CD1c-positive myeloid dendritic cell (primary cell): Measurements from ENCODE around the gene DOHH.
"Not testable (repeated sequence)": the region's sequence is repeated elsewhere in the genome, so short reads cannot be mapped to it uniquely, and the experiment has no call there.

ENCODE experiments used
- DNase-seq: peaks from one replicate; pipeline ENCODE4 v3.0.0-alpha.2; 2016; ENCODE audit errors: extremely low spot score

The DOHH gene

GRCh38 chr19:3534375-3535234, 34.1 kb upstream of the DOHH start:
- DNase-seq: no peak

- DNase-seq: no peak
Observed at GRCh38 chr19:3533563-3534216, 33.2 kb upstream of the DOHH start.

GRCh38 chr19:3533033-3533432, 32.6 kb upstream of the DOHH start:
- no peak for DNase-seq

DNA sequence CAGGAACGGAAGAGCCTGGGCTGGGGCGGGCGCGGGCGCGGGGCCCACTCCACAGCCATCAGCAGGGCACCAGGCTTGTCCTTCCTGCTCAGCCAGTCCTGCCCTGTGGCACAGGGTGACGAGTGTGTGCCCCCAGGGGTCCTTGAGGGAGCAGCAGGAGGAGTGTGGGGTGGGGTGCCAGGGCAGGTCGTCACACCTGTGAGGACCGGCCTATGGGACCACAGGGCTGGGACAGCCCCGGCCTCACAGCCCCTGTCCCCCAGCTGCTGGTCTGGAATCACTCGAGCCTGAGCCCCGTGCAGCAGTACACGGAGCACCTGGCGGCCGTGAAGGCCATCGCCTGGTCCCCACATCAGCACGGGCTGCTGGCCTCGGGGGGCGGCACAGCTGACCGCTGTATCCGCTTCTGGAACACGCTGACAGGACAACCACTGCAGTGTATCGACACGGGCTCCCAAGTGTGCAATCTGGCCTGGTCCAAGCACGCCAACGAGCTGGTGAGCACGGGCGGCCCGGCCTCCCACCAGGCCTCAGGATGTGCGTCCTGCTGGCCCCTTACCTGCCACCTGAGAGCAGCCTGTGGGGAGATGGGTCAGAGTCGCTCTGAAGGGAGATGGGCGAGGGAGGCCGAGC, 31.8 kb upstream of the DOHH start:
- no peak for DNase-seq

DNA sequence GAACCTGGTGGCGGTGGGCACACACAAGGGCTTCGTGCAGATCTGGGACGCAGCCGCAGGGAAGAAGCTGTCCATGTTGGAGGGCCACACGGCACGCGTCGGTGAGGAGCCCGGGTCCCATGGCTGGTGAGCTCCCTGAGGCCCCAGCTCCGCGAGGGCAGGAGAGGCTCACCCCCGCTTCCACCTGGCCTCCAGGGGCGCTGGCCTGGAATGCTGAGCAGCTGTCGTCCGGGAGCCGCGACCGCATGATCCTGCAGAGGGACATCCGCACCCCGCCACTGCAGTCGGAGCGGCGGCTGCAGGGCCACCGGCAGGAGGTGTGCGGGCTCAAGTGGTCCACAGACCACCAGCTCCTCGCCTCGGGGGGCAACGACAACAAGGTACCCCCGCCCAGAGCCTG, 31.2 kb upstream of the DOHH start:
- DNase-seq: no peak

- DNase-seq: no peak
Observed at GRCh38 chr19:3530389-3530788, 29.9 kb upstream of the DOHH start.

DNA sequence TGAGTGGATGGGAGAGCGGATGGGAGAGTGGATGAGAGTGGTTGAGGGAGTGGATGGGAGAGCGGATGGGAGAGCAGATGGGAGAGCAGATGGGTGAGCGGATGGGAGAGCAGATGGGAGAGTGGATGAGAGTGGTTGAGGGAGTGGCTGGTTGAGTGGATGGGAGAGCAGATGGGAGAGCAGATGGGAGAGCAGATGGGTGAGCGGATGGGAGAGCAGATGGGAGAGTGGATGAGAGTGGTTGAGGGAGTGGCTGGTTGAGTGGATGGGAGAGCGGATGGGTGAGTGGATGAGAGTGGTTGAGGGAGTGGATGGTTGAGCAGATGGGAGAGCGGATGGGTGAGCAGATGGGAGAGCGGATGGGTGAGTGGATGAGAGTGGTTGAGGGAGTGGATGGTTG, 28.8 kb upstream of the DOHH start:
- DNase-seq: not testable (repeated sequence)

- no peak for DNase-seq
Observed at GRCh38 chr19:3528539-3529211, 28.2 kb upstream of the DOHH start.

DNA sequence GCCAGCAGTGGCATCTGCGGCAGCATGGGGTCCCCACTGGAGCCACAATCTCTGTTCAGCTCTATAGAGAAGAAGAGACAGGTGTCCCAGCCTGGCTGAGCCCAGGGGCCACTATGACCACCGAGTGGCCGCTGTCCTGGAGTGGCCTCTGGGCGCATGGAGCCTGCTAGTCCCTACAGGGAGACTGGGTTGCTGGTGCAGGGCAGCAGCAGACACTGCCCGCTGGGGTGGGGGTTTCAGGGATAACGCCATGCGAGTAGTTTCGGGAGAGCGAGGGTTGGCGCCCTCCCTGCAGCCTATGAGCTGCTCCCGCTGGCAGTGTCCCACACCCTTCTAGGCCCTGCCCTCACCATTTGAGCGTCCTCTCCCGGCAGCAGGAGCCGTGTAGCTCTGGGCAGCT, 27.6 kb upstream of the DOHH start:
- DNase-seq: no peak

DNA sequence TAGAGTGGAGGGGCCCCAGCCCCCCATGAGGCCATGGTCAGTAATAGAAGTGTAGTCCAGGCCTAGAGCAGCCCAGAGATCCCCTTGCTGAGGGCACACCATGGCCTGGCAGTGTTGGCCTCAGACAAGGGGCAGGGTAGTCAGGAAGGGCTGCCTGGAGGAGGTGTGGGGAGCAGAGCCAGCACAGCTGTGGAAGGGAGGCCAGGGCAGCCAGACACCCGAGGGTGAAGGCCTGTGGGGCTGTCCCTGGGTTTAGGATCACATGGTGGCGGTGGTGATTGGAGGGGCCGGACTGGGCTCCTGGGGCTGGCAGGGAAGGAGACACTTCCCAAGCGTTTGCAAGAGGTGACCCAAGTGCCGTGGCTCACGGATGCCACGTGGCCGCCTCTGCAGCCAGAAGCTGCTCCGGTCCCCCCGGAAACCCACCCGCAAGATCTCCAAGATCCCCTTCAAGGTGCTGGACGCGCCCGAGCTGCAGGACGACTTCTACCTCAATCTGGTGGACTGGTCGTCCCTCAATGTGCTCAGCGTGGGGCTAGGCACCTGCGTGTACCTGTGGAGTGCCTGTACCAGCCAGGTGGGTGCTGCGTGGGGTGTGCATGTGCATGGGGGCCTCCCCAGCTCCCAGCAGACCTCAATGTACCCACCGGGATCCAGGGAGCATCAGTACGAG, 26.9 kb upstream of the DOHH start:
- DNase-seq: no peak

DNA sequence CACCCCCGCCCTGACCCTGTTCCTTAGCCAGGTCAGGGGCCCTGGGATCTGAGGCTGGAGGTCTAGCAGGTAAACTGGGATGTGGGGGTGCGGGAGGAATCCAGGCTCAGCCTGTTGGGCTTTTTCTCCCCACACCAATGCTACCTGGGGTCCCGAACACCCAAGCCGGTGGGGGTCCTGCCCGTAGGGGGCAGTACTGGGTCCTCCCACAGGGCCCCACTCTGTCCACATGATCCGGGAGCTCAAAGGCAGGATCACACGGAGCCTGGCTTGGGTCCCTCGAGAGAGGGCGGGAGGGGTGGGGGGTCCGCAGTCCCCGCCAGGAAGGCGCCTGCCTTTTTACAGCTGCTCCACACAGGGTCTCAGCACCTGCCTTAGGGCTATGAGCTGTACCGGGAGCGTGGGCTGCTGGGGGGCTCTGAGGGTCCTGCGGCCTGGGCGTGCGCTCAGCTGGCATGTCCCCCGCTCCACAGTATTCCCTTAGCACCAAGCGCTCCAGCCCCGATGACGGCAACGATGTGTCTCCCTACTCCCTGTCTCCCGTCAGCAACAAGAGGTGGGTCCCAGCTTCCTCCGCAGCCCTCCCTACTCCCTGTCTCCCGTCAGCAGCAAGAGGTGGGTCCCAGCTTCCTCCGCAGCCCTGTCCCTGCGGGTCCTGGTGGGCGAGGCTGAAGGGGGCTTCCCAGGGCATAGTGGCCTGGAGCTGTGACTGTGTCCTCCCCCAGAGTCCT, 26.2 kb upstream of the DOHH start:
- DNase-seq: no peak

GRCh38 chr19:3524904-3525451, 24.5 kb upstream of the DOHH start:
- DNase-seq: no peak

DNA sequence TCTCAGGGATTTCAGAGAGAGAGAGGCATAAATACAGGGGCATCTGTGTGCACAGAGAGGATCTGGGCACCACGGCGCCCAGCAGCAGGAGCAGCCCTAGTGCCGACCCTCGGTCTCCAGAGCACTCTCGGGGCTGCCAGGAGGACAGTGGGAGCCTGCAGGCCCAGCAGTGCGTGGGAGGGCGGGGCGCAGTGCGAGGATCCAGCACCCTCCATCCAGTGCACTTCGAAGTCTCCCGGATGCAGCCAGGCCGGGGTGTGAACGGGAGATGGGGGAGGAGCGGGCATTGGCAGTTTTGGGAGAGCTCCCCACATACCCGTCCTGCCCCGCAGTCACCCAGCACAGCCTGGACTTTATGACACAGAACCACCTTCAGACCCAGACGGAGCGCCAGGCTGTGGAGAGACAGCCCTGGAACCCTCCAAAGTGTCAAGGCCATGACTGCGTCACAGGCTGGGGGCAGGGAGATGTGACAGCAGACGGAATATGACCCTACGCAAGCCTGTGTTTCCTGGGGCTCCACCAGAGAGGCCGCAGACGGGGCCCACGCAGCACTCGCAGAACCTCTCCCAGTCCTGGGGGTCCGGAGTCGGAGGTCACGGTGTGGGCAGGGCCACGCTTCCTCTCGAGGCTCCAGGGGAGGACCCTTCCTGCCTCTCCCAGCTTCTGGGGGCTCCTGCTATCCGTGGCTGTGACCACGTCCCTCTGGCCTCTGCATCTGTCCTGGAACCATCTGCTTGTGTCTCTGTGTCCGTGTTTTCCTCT, 23.8 kb upstream of the DOHH start:
- no peak for DNase-seq

GRCh38 chr19:3523361-3524077, 23.0 kb upstream of the DOHH start:
- no peak for DNase-seq

GRCh38 chr19:3522421-3523360, 22.2 kb upstream of the DOHH start:
- DNase-seq: no peak

- no peak for DNase-seq
Observed at GRCh38 chr19:3521104-3521445, 20.6 kb upstream of the DOHH start.

GRCh38 chr19:3520166-3521103, 20.0 kb upstream of the DOHH start:
- no peak for DNase-seq
